NCI-H345 treated with DMSO at 0.1 percent for 48 hours (cell line): Measurements from ENCODE around the gene EPHB1.
A peak's percentile ranks its signal among the peaks of the same experiment; 100 is the strongest.

Experiments used
- DNase-seq: peaks from one replicate; lab custom pipeline; 2025; ENCODE audit not compliant: unreplicated experiment; lab: John Stamatoyannopoulos, UW

Gene EPHB1

GRCh38 chr3:134877788-134878187, 82.7 kb downstream of the EPHB1 start:
- DNase-seq = no peak

GRCh38 chr3:134879990-134880389, 84.9 kb downstream of the EPHB1 start:
- DNase-seq = peak; percentile 4

- no peak for DNase-seq
Measured at GRCh38 chr3:134880431-134880830, 85.4 kb downstream of the EPHB1 start.

GRCh38 chr3:134881305-134881704, 86.2 kb downstream of the EPHB1 start:
- DNase-seq = no peak

- no peak for DNase-seq
Measured at GRCh38 chr3:134883697-134884385, 88.8 kb downstream of the EPHB1 start.

GRCh38 chr3:134885877-134886621, 91.0 kb downstream of the EPHB1 start:
- no peak for DNase-seq

GRCh38 chr3:134886991-134887390, 91.9 kb downstream of the EPHB1 start:
- DNase-seq = no peak

GRCh38 chr3:134887536-134887935, 92.5 kb downstream of the EPHB1 start:
- DNase-seq = no peak

- no peak for DNase-seq
Measured at GRCh38 chr3:134892326-134892725, 97.3 kb downstream of the EPHB1 start.

- no peak for DNase-seq
Measured at GRCh38 chr3:134892761-134893160, 97.7 kb downstream of the EPHB1 start.

GRCh38 chr3:134894533-134894932, 99.5 kb downstream of the EPHB1 start:
- no peak for DNase-seq

GRCh38 chr3:134895181-134895580, 100.1 kb downstream of the EPHB1 start:
- DNase-seq = no peak

- DNase-seq = no peak
Measured at GRCh38 chr3:134896141-134896540, 101.1 kb downstream of the EPHB1 start.

GRCh38 chr3:134896696-134897095, 101.6 kb downstream of the EPHB1 start:
- no peak for DNase-seq

- no peak for DNase-seq
Measured at GRCh38 chr3:134897391-134898141, 102.5 kb downstream of the EPHB1 start.

GRCh38 chr3:134898181-134898754, 103.2 kb downstream of the EPHB1 start:
- DNase-seq = peak; percentile 53

GRCh38 chr3:134899786-134900185, 104.7 kb downstream of the EPHB1 start:
- no peak for DNase-seq

- no peak for DNase-seq
Measured at GRCh38 chr3:134900482-134900881, 105.4 kb downstream of the EPHB1 start.

GRCh38 chr3:134901461-134901860, 106.4 kb downstream of the EPHB1 start:
- DNase-seq = no peak

GRCh38 chr3:134903837-134904236, 108.8 kb downstream of the EPHB1 start:
- DNase-seq = peak; percentile 3

GRCh38 chr3:134904241-134904771, 109.2 kb downstream of the EPHB1 start:
- no peak for DNase-seq
